ENCODE results near the gene C21orf58. TPM values are rescaled to one million over a fixed set of nuclear protein-coding genes. Genes with fewer than 3 reads are reported as not detected.

The C21orf58 gene
- total RNA-seq, 1 experiment from 2014 or later: 10.8 TPM

- peak in 2 of 3 experiments; percentile 24 to 34; a peak in 2 of 6 replicates for TF ChIP-seq CTCF (IDR thresholded peaks at IDR 0.05 in 2 of 3, conservative IDR thresholded peaks at IDR 0.05 in 1 of 3; ENCODE audit: borderline replicate concordance in 1 of 3, insufficient read depth in 1 of 3, low read depth in 2 of 3, low read length in 2 of 3)
- no peak for TF ChIP-seq ZNF274 (IDR thresholded peaks at IDR 0.05; ENCODE audit: low read depth, low read length)
- TF ChIP-seq ZFX (IDR thresholded peaks at IDR 0.05): peak; percentile 99
- TF ChIP-seq FOSL1 (IDR thresholded peaks at IDR 0.05; ENCODE audit: low read depth): no peak
- TF ChIP-seq RAD21 (IDR thresholded peaks at IDR 0.05; ENCODE audit: low read depth): peak; percentile 26
- peak; percentile 87 for TF ChIP-seq ZBTB33 (IDR thresholded peaks at IDR 0.05; ENCODE audit: extremely low read depth, insufficient replicate concordance, low read length)
Measured at GRCh38 chr21:46285761-46286647, 37.7 kb downstream of the C21orf58 start, which contains the start of gene YBEY (continued).

GRCh38 chr21:46285206-46285661 is 38.4 kb downstream of the C21orf58 start, which contains the start of gene MCM3AP:
MCM3AP (minus strand) TSS chr21:46285611; CDS start chr21:46285286, 325 bp downstream.
- H3K9ac ChIP-seq (ENCODE audit: low read length): peak within 1 kb of the TSS; percentile 94
- H3K36me3 ChIP-seq (ENCODE audit: control insufficient read depth in 1 of 2, insufficient read depth in 2 of 2, low read length in 2 of 2): peaks cover 25 to 29% of the 10 kb centered on the region in 2 experiments; a peak in 3 of 4 replicates
- TF ChIP-seq CEBPB (IDR thresholded peaks at IDR 0.05; ENCODE audit: low read depth) (no peak), TCF7L2 (IDR thresholded peaks at IDR 0.05; ENCODE audit: borderline replicate concordance, extremely low read depth, insufficient read depth, insufficient read length) (no peak), CBX3 (IDR thresholded peaks at IDR 0.05; ENCODE audit: low read depth) (no peak), YY1 (IDR thresholded peaks at IDR 0.05; ENCODE audit: extremely low read depth, insufficient replicate concordance, low read depth, low read length) (no peak), REST (IDR thresholded peaks at IDR 0.05; ENCODE audit: low read depth) (no peak), ZNF274 (IDR thresholded peaks at IDR 0.05; ENCODE audit: low read depth, low read length) (no peak), MAX (IDR thresholded peaks at IDR 0.05) (no peak), SIN3A (IDR thresholded peaks at IDR 0.05; ENCODE audit: low read depth) (no peak), ELF1 (IDR thresholded peaks at IDR 0.05; ENCODE audit: borderline replicate concordance, low read depth) (no peak)
- POLR2A ChIA-PET: no interaction called here
- H3K27me3 ChIP-seq (ENCODE audit: insufficient read depth, low read length): no peaks in the 10 kb centered on the region
- H3K9me3 ChIP-seq (ENCODE audit: control insufficient read depth in 1 of 2, insufficient read depth in 1 of 2, low read depth in 1 of 2, low read length in 2 of 2): no peaks in the 10 kb centered on the region
- BruUV-seq (replicated peaks): TSS peak; percentile 66
- CTCF ChIA-PET: interaction anchor here (1.3 kb wide), 1 partner anchor 312 kb away, joined by 3 read pairs; no protein-coding TSS in a partner anchor
- RAD21 ChIA-PET (ENCODE audit: low non-redundant PET in 1 of 2, low total read pairs in 2 of 2, uncharacterized antibody in 2 of 2, unreplicated experiment in 2 of 2): interaction anchor here in 1 of 2 experiments (0.5 kb wide), 1 partner anchor 304 kb away, joined by 3 read pairs; no protein-coding TSS in a partner anchor
- peak within 1 kb of the TSS; percentile 96 for H3K4me2 ChIP-seq (ENCODE audit: low read length)
- no peak within 1 kb of the TSS for H2AFZ ChIP-seq (ENCODE audit: low read depth, low read length, poor library complexity, severe bottlenecking)
- H3K27ac ChIP-seq (ENCODE audit: low read depth, low read length): peak within 1 kb of the TSS; percentile 95
- DNase-seq (ENCODE audit: low read depth, low spot score) (no peak), ATAC-seq (no peak)
- peak within 1 kb of the TSS; percentile 72 to 100 for H3K4me3 ChIP-seq (replicated peaks in 1 of 2; ENCODE audit: low read depth in 1 of 2, low read length in 2 of 2)
- no peaks in the 10 kb centered on the region for H3K9me2 ChIP-seq (ENCODE audit: insufficient read depth)
- H3K79me2 ChIP-seq (ENCODE audit: insufficient read depth, low read length): peaks cover 66% of the 10 kb centered on the region
- no peaks in the 10 kb centered on the region for H4K20me1 ChIP-seq (ENCODE audit: insufficient read depth)
- intact Hi-C loops (cut with micrococcal nuclease): loop anchor here (10.0 kb wide), 1 partner anchor 140 kb away; no protein-coding TSS in a partner anchor
- peaks cover 11 to 17% of the 10 kb centered on the region in 2 experiments for H3K4me1 ChIP-seq (ENCODE audit: control insufficient read depth in 1 of 2, insufficient read depth in 2 of 2, low read length in 2 of 2)
